GM12878 (cell line): ENCODE results near the gene IL22RA2. TPM values are rescaled to one million over a fixed set of nuclear protein-coding genes. Genes with fewer than 3 reads are reported as not detected.

Source experiments
- BHLHE40 ChIP-seq, 2 experiments: fragments of 450-650 bp in 1 of 2; IDR thresholded peaks; 2 replicates each; pipeline ENCODE4 v1.6.1; 2011 to 2017; ENCODE audit warnings: low read depth in 2 of 2, borderline replicate concordance in 1 of 2, improper control_type of control experiment in 1 of 2, low read length in 1 of 2, mild to moderate bottlenecking in 1 of 2
- BRCA1 ChIP-seq: IDR thresholded peaks from 2 replicates; pipeline ENCODE4 v1.6.1; 2011; ENCODE audit warnings: low read depth, low read length, improper control_type of control experiment
- E2F8 ChIP-seq: fragments of 450-650 bp; IDR thresholded peaks from 2 replicates; pipeline ENCODE4 v1.6.1; 2018; ENCODE audit warnings: mild to moderate bottlenecking, low read depth, moderate library complexity; ENCODE audit not compliant: partially characterized antibody
- GABPA ChIP-seq: IDR thresholded peaks from 2 replicates; pipeline ENCODE4 v1.6.1; 2014; ENCODE audit warnings: antibody characterized with exemption, low read depth, mild to moderate bottlenecking, inconsistent platforms
- HDAC6 ChIP-seq: fragments of 200-600 bp; sonication (generic); IDR thresholded peaks from one replicate; pipeline ENCODE4 v1.8.0; 2017; ENCODE audit warnings: antibody characterized with exemption; ENCODE audit not compliant: unreplicated experiment
- JUNB ChIP-seq: IDR thresholded peaks from 2 replicates; pipeline ENCODE4 v1.6.1; 2016; ENCODE audit warnings: antibody characterized with exemption, mild to moderate bottlenecking
- RCOR1 ChIP-seq: conservative IDR thresholded peaks from 2 replicates; pipeline ENCODE4 v1.6.1; 2012; ENCODE audit warnings: low read depth, low read length, improper control_type of control experiment
- RELA ChIP-seq: fragments of 450-650 bp; IDR thresholded peaks from 2 replicates; pipeline ENCODE4 v1.8.0; 2014; ENCODE audit warnings: borderline replicate concordance; ENCODE audit not compliant: partially characterized antibody
- RELB ChIP-seq: fragments of 450-650 bp; IDR thresholded peaks from 2 replicates; pipeline ENCODE4 v1.6.1; 2017; ENCODE audit warnings: low read depth, mild to moderate bottlenecking, moderate library complexity
- SMAD1 ChIP-seq: fragments of 450-650 bp; IDR thresholded peaks from 2 replicates; pipeline ENCODE4 v1.6.1; 2018; ENCODE audit warnings: mild to moderate bottlenecking, low read depth; ENCODE audit not compliant: partially characterized antibody
- SMC3 ChIP-seq: IDR thresholded peaks from 2 replicates; pipeline ENCODE4 v1.6.1; 2011; ENCODE audit warnings: low read length, improper control_type of control experiment, borderline replicate concordance
- YBX1 ChIP-seq: fragments of 450-650 bp; IDR thresholded peaks from 2 replicates; pipeline ENCODE4 v1.6.1; 2016; ENCODE audit warnings: antibody characterized with exemption
- ZNF217 ChIP-seq: fragments of 450-650 bp; IDR thresholded peaks from 2 replicates; pipeline ENCODE4 v1.6.1; 2017; ENCODE audit warnings: antibody characterized with exemption, mild to moderate bottlenecking
- polyA plus RNA-seq, 11 experiments: library from polyadenylated mRNA; depleted of rRNA in 4 of 11; unstranded in 6 of 11; stranded (reverse) in 5 of 11; fragments of >200 nt; fragmentation: Nextera tagmentation in 4 of 11; fragmentation: Illumina TruSeq in 1 of 11; extraction: Ambion mirVana in 4 of 11; extraction: Trizol in 1 of 11; gene quantifications; 1 replicate in 1 of 11; 2 replicates in 10 of 11; pipeline versions ENCODE4 v1.2.1 to v1.2.3, GENCODE V29; 2011 to 2016; ENCODE audit warnings: inconsistent platforms in 2 of 11, missing spikeins in 2 of 11, low read depth in 1 of 11
- total RNA-seq, 4 experiments: library from RNA; depleted of rRNA in 3 of 4; stranded (reverse); fragments of >200 nt in 3 of 4; fragmentation: Illumina TruSeq in 1 of 4; extraction: Trizol in 1 of 4; gene quantifications; 2 replicates each; pipeline versions ENCODE4 v1.2.1 to v1.2.3, GENCODE V29; 2013 to 2021

Gene IL22RA2
- total and polyA plus RNA-seq, 10 of the 15 experiments (the other 5 are each of a cell fraction or from before 2014, with no cell fraction given), result 0.05 to 0.22 (median 0.09) TPM; not detected in 3

GRCh38 chr6:137106183-137106582 is 67.3 kb downstream of the IL22RA2 start (continued):
- TF ChIP-seq RELB (peak; percentile 65; the same call in 1 of the 2 replicates), ZNF217 (no peak; the same call in 1 of the 2 replicates), JUNB (peak; percentile 65), RELA (peak; percentile 23), GABPA (0 out of 2 replicates have a peak, but pooled peaks have one; percentile 24), HDAC6 (no peak), RCOR1 (no peak), BHLHE40 (IDR thresholded peaks at IDR 0.05; ENCODE audit: borderline replicate concordance in 1 of 2, low read depth in 2 of 2, low read length in 1 of 2) (peak; percentile 23 to 34; a peak in 1 of 4 replicates), E2F8 (no peak), SMAD1 (peak; percentile 72), BRCA1 (no peak), SMC3 (no peak; the same call in 1 of the 2 replicates), YBX1 (no peak)
- TF ChIP-seq, all 136 proteins: peak for 44
